GM23338 (cell line): ENCODE data around the gene PRKAG1.

Experiments used
- CREB1 ChIP-seq: fragments of 250-450 bp; sonication (Bioruptor Pico); IDR thresholded peaks from 2 replicates; pipeline ENCODE4 v1.5.0; 2020; ENCODE audit warnings: low read depth, mild to moderate bottlenecking, moderate library complexity
- EZH2 ChIP-seq: fragments of 200-600 bp; sonication (generic); IDR thresholded peaks from one replicate; pipeline ENCODE4 v1.8.0; 2017; ENCODE audit warnings: antibody characterized with exemption, mild to moderate bottlenecking, low read depth; ENCODE audit not compliant: unreplicated experiment
- EZH2phosphoT487 ChIP-seq: fragments of 200-600 bp; sonication (generic); IDR thresholded peaks from one replicate; pipeline ENCODE4 v1.8.1; 2018; ENCODE audit warnings: antibody characterized with exemption; ENCODE audit not compliant: unreplicated experiment
- JUNB ChIP-seq: IDR thresholded peaks from one replicate; pipeline ENCODE4 v1.6.1; 2016; ENCODE audit warnings: antibody characterized with exemption; ENCODE audit not compliant: unreplicated experiment
- POLR2AphosphoS5 ChIP-seq: IDR thresholded peaks from 2 replicates; pipeline ENCODE4 v1.6.1; 2016; ENCODE audit warnings: antibody characterized with exemption, low read depth
- STAT1 ChIP-seq: IDR thresholded peaks from one replicate; pipeline ENCODE4 v1.6.1; 2016; ENCODE audit warnings: antibody characterized with exemption; ENCODE audit not compliant: unreplicated experiment
- ZNF114 ChIP-seq: fragments of 250-450 bp; sonication (Bioruptor Pico); IDR thresholded peaks from 2 replicates; pipeline ENCODE4 v1.5.0; 2020; ENCODE audit warnings: mild to moderate bottlenecking, moderate library complexity
- ZNF331 ChIP-seq: fragments of 250-450 bp; sonication (Bioruptor Pico); IDR thresholded peaks from 2 replicates; pipeline ENCODE4 v1.5.0; 2020; ENCODE audit warnings: low read depth, mild to moderate bottlenecking, moderate library complexity
- TF ChIP-seq, protein P1 (sequence below), 2 experiments: fragments of 200-600 bp in 1 of 2; sonication (generic) in 1 of 2; conservative IDR thresholded peaks; 2 replicates each; pipeline versions ENCODE4 v1.5.1 to v1.6.1; 2016 to 2017; ENCODE audit warnings: antibody characterized with exemption in 2 of 2, low read depth in 2 of 2, mild to moderate bottlenecking in 2 of 2, moderate library complexity in 1 of 2
- TF ChIP-seq, protein P2 (sequence below): IDR thresholded peaks from one replicate; pipeline ENCODE4 v1.6.1; 2018; ENCODE audit warnings: antibody characterized with exemption; ENCODE audit not compliant: unreplicated experiment
- TF ChIP-seq, protein P3 (sequence below): IDR thresholded peaks from 2 replicates; pipeline ENCODE4 v1.6.1; 2016; ENCODE audit warnings: antibody characterized with exemption

DNA sequence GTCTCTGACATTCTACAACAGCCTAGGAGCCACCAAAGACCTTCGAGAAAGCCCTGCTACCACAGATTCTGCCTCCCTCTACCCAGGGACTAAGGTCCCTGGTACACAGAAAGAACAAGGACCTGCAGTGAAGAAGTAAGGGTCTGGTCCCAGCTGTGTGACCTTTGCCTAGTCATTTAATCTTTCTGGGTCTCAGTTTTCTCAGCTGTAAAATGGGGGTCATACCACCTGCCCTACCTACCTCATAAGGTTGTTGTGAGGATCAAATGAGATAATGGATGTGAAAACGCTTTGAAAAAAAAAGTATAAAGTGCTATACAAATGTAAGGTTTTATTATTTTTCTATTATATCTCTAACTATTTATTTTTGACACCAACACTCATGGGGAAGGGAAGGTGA lies 5.2 kb upstream of the PRKAG1 start:
- TF ChIP-seq, protein P1, sequence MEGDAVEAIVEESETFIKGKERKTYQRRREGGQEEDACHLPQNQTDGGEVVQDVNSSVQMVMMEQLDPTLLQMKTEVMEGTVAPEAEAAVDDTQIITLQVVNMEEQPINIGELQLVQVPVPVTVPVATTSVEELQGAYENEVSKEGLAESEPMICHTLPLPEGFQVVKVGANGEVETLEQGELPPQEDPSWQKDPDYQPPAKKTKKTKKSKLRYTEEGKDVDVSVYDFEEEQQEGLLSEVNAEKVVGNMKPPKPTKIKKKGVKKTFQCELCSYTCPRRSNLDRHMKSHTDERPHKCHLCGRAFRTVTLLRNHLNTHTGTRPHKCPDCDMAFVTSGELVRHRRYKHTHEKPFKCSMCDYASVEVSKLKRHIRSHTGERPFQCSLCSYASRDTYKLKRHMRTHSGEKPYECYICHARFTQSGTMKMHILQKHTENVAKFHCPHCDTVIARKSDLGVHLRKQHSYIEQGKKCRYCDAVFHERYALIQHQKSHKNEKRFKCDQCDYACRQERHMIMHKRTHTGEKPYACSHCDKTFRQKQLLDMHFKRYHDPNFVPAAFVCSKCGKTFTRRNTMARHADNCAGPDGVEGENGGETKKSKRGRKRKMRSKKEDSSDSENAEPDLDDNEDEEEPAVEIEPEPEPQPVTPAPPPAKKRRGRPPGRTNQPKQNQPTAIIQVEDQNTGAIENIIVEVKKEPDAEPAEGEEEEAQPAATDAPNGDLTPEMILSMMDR (conservative IDR thresholded peaks at IDR 0.05; ENCODE audit: low read depth in 2 of 2), result no peak
- TF ChIP-seq CREB1 (CRISPR knock-in tag) (no peak), EZH2 (no peak), POLR2AphosphoS5 (no peak), ZNF114 (CRISPR knock-in tag) (no peak), JUNB (no peak), ZNF331 (CRISPR knock-in tag) (no peak), EZH2phosphoT487 (no peak), STAT1 (no peak)
- TF ChIP-seq, protein P2, sequence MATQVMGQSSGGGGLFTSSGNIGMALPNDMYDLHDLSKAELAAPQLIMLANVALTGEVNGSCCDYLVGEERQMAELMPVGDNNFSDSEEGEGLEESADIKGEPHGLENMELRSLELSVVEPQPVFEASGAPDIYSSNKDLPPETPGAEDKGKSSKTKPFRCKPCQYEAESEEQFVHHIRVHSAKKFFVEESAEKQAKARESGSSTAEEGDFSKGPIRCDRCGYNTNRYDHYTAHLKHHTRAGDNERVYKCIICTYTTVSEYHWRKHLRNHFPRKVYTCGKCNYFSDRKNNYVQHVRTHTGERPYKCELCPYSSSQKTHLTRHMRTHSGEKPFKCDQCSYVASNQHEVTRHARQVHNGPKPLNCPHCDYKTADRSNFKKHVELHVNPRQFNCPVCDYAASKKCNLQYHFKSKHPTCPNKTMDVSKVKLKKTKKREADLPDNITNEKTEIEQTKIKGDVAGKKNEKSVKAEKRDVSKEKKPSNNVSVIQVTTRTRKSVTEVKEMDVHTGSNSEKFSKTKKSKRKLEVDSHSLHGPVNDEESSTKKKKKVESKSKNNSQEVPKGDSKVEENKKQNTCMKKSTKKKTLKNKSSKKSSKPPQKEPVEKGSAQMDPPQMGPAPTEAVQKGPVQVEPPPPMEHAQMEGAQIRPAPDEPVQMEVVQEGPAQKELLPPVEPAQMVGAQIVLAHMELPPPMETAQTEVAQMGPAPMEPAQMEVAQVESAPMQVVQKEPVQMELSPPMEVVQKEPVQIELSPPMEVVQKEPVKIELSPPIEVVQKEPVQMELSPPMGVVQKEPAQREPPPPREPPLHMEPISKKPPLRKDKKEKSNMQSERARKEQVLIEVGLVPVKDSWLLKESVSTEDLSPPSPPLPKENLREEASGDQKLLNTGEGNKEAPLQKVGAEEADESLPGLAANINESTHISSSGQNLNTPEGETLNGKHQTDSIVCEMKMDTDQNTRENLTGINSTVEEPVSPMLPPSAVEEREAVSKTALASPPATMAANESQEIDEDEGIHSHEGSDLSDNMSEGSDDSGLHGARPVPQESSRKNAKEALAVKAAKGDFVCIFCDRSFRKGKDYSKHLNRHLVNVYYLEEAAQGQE, result no peak
- TF ChIP-seq, protein P3, sequence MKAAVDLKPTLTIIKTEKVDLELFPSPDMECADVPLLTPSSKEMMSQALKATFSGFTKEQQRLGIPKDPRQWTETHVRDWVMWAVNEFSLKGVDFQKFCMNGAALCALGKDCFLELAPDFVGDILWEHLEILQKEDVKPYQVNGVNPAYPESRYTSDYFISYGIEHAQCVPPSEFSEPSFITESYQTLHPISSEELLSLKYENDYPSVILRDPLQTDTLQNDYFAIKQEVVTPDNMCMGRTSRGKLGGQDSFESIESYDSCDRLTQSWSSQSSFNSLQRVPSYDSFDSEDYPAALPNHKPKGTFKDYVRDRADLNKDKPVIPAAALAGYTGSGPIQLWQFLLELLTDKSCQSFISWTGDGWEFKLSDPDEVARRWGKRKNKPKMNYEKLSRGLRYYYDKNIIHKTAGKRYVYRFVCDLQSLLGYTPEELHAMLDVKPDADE, result no peak
